GM15510 (cell line): ENCODE data around the gene MEGF11.

Source experiments
- POLR2A ChIP-seq: IDR thresholded peaks from 3 replicates; pipeline ENCODE4 v1.6.1; 2011; ENCODE audit warnings: borderline replicate concordance; ENCODE audit not compliant: insufficient read length; ENCODE audit errors: extremely low read depth

Gene MEGF11

GRCh38 chr15:66110864-66111263 lies 142.7 kb downstream of the MEGF11 start:
- TF ChIP-seq POLR2A = no peak

GRCh38 chr15:66109826-66110225 lies 143.7 kb downstream of the MEGF11 start:
- TF ChIP-seq POLR2A = no peak

- TF ChIP-seq POLR2A = no peak
These were observed 144.9 kb downstream of the MEGF11 start for GRCh38 chr15:66108483-66109265.

GRCh38 chr15:66107070-66107469 lies 146.5 kb downstream of the MEGF11 start:
- TF ChIP-seq POLR2A = no peak

- no peak for TF ChIP-seq POLR2A
These were observed 148.0 kb downstream of the MEGF11 start for GRCh38 chr15:66105286-66106265.

- no peak for TF ChIP-seq POLR2A
These were observed 150.3 kb downstream of the MEGF11 start for GRCh38 chr15:66103293-66103590.

- no peak for TF ChIP-seq POLR2A
These were observed 150.8 kb downstream of the MEGF11 start for GRCh38 chr15:66102563-66103292.

GRCh38 chr15:66101715-66102395 lies 151.7 kb downstream of the MEGF11 start:
- TF ChIP-seq POLR2A = no peak

- TF ChIP-seq POLR2A = no peak
These were observed 152.8 kb downstream of the MEGF11 start for GRCh38 chr15:66100761-66101160.

- TF ChIP-seq POLR2A = no peak
These were observed 153.4 kb downstream of the MEGF11 start for GRCh38 chr15:66099950-66100671.

- no peak for TF ChIP-seq POLR2A
These were observed 155.6 kb downstream of the MEGF11 start for GRCh38 chr15:66098022-66098363.

GRCh38 chr15:66097151-66098021 lies 156.2 kb downstream of the MEGF11 start:
- no peak for TF ChIP-seq POLR2A

GRCh38 chr15:66096688-66097058 lies 156.9 kb downstream of the MEGF11 start:
- no peak for TF ChIP-seq POLR2A

- TF ChIP-seq POLR2A = no peak
These were observed 157.5 kb downstream of the MEGF11 start for GRCh38 chr15:66095871-66096687.
